HFFc6 (cell line): Measurements from ENCODE around the gene HAUS7. TPM values are rescaled to one million over a fixed set of nuclear protein-coding genes. Genes with fewer than 3 reads are reported as not detected.
A peak's percentile ranks its signal among the peaks of the same experiment; 100 is the strongest.

ENCODE experiments used
- DNase-seq: peaks from one replicate; pipeline ENCODE4 v3.0.0-alpha.2; 2018
- H3K27ac Mint-ChIP-seq: 2 replicates; pipeline ENCODE4 v1.8.0; 2020; ENCODE audit warnings: mild to moderate bottlenecking, mixed read lengths
- H3K27me3 Mint-ChIP-seq: 2 replicates; pipeline ENCODE4 v1.8.0; 2021; ENCODE audit warnings: mild to moderate bottlenecking, moderate library complexity, mixed read lengths; ENCODE audit not compliant: insufficient read depth
- H3K36me3 Mint-ChIP-seq: 2 replicates; pipeline ENCODE4 v1.8.0; 2021; ENCODE audit warnings: low read depth, mixed read lengths
- H3K4me1 Mint-ChIP-seq: 2 replicates; pipeline ENCODE4 v1.8.0; 2020; ENCODE audit warnings: low read depth, mixed read lengths
- H3K4me3 Mint-ChIP-seq: 2 replicates; pipeline ENCODE4 v1.8.0; 2020; ENCODE audit warnings: mild to moderate bottlenecking, moderate library complexity, mixed read lengths
- H3K9me3 Mint-ChIP-seq: 2 replicates; pipeline ENCODE4 v1.8.0; 2020; ENCODE audit warnings: mild to moderate bottlenecking, mixed read lengths
- total RNA-seq, 6 experiments: library from RNA; stranded (reverse); fragmentation: NEBNext Ultra II Directional; extraction: Animal tissue kit (Norgen Biotek cat#: 25700); gene quantifications; 2 replicates in 1 of 6; 3 replicates in 5 of 6; pipeline ENCODE4 v1.2.3, GENCODE V29; 2021
- TF ChIP-seq, protein P1 (sequence below): fragments of 200-600 bp; sonication (generic); IDR thresholded peaks from 2 replicates; pipeline ENCODE4 v1.5.0; 2021; ENCODE audit warnings: antibody characterized with exemption, mild to moderate bottlenecking

Gene HAUS7
- total RNA-seq, 6 experiments from 2014 or later: 20.3 to 32.0 (median 28.2) TPM

DNA sequence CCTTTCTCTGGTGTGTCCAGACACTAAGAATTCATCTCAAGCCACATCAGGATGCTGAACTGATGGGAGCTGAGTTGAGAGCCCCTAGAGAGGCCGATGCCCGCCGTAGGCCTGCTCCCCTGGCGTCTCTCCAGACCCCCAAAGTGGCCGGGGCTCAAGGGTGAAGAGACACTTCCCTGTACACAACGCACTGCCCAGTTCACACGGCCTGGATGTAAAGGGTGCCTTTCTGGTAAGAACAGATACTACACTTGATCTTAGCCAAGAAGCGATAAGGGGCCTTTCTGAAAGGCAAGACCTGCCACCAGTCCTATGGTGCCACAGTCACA, 19.5 kb downstream of the HAUS7 start:
- DNase-seq: no peak

DNA sequence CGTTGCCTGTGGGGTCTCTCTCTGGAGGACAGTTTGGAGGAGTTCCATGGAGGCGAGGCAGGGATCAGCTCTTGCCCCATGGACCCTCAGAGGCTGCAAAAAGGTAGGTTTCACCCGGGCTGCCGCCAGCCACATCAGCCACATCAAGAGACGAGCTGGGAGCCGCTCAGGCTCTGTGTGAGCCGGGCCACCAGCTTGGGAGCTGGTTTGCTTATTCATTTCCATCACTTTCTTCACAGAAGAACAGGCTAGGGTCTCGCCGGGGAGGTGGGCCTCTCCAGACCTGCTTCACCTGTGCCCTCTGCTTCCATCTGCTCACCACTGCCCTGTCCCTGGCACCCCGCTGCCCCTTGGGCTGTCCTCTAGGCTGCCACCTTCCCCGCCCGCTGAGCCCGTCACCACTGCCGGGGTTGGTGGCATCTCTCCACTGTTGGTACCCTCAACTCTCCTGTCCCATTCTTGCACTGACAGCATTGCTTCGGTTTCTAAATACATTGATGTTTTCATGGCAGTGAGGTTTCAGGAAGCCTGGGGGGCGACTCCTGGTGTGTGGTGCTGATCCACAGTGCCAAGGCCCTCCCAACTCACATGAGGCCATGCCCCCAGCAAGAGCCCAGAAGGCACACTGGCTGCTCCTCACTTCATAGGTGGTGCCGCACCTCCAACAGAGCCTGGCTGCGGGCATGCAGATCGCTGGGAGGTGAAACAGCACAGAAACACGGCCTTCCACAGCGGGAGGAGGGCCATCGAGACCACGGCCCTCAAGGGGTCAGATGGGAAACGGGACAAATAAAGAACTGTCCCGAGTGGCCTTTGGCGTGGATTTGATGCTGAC, 20.0 kb downstream of the HAUS7 start:
- H3K27ac Mint-ChIP-seq: peak overlapping the region; percentile 85; the same call in 1 of the 2 replicates
- no peaks in the 10 kb centered on the region for H3K9me3 Mint-ChIP-seq
- no peaks in the 10 kb centered on the region; the same call in 1 of the 2 replicates for H3K27me3 Mint-ChIP-seq
- peaks cover 12% of the 10 kb centered on the region for H3K4me1 Mint-ChIP-seq
- TF ChIP-seq, protein P1, sequence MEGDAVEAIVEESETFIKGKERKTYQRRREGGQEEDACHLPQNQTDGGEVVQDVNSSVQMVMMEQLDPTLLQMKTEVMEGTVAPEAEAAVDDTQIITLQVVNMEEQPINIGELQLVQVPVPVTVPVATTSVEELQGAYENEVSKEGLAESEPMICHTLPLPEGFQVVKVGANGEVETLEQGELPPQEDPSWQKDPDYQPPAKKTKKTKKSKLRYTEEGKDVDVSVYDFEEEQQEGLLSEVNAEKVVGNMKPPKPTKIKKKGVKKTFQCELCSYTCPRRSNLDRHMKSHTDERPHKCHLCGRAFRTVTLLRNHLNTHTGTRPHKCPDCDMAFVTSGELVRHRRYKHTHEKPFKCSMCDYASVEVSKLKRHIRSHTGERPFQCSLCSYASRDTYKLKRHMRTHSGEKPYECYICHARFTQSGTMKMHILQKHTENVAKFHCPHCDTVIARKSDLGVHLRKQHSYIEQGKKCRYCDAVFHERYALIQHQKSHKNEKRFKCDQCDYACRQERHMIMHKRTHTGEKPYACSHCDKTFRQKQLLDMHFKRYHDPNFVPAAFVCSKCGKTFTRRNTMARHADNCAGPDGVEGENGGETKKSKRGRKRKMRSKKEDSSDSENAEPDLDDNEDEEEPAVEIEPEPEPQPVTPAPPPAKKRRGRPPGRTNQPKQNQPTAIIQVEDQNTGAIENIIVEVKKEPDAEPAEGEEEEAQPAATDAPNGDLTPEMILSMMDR: no peak
- no peak for DNase-seq
- H3K36me3 Mint-ChIP-seq: no peaks in the 10 kb centered on the region
- no peak overlapping the region for H3K4me3 Mint-ChIP-seq

More for the DNA sequence above, 19.5 kb downstream of the HAUS7 start:
- Mint-ChIP-seq H3K4me1 (peaks cover 12% of the 10 kb centered on the region), H3K9me3 (no peaks in the 10 kb centered on the region), H3K27me3 (no peaks in the 10 kb centered on the region; the same call in 1 of the 2 replicates), H3K27ac (no peak overlapping the region), H3K36me3 (no peaks in the 10 kb centered on the region), H3K4me3 (no peak overlapping the region)
- TF ChIP-seq, protein P1: no peak

DNA sequence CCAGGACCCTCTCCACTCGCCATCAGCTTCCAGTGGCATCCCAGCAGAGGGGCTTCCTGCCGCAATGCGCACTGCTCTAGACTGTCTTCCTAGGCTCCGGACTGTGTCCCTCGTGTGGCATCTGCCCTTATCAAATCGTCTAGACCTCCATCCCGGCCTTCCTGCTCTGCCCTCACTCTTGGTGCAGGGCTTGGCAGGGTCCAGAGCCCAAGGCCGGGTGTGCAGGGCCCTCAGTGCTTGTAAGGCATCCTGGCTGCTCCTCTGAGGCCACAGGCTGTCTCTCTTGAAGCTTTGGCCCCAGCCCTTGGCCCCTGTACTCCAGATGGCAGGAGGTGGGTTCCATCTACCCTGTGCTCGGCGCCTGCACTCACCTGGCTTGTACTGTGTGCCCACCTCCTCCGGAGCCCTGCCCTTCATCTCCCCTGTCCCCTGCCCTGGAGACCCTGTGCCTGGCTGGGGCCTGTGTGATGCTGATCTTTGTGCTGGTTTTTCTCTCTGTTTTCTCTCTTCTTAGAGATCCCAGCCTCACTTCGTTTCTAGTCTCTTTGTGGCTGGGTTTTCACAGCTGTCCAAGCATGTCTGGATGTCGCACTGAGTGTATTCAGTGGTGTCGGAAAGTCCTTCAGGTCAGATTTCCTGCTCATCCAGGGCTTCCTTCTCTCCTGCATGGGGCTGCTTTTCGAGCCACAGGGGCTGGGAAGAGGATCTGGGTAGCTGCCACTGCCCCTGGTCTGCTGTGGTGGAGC, 20.8 kb downstream of the HAUS7 start:
- no peaks in the 10 kb centered on the region for H3K36me3 Mint-ChIP-seq
- H3K27ac Mint-ChIP-seq: peak overlapping the region; percentile 85
- H3K4me1 Mint-ChIP-seq: peaks cover 12% of the 10 kb centered on the region
- H3K4me3 Mint-ChIP-seq: no peak overlapping the region; the same call in 1 of the 2 replicates
- no peaks in the 10 kb centered on the region for H3K9me3 Mint-ChIP-seq
- no peak for DNase-seq
- H3K27me3 Mint-ChIP-seq: no peaks in the 10 kb centered on the region; the same call in 1 of the 2 replicates
- TF ChIP-seq, protein P1: no peak

DNA sequence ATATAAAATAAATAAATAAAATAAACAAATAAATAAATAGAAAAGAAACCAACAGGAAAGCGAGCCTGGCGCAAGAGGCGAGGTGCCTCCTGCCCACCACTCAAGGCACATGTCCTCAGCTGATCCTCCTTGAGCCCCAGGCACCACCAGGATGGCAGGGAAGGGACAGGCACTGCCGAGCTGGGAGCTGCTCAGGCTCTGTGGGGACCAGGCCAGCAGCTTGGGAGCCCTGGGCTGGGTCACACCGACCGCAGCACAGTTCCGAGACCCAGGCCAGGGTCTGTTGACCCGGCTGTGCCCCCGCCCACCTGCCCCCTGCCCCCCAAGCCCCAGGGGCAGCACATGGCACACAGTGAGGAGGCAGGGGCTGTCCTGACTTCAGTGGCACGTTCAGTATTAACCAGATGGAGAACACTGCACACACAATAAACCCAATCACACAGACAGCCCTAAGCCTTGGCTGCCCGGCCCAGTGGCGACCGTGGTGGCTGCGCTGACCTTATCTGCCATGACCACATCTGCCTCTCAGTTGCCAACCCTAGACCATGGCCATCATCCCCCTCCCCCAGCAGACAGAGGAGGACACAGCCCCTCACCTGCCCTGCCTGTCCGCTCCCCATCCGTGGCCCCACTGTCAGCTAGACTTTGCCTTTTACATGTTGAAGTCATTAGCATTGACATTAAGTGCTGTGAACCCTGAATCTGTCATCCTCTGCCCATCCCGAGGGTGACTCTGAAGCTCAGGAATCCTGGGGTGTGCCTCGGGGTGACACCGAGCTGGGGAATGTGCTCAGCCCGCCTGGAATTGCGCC, 21.6 kb downstream of the HAUS7 start:
- H3K27me3 Mint-ChIP-seq: no peaks in the 10 kb centered on the region; the same call in 1 of the 2 replicates
- DNase-seq: peak; percentile 14

DNA sequence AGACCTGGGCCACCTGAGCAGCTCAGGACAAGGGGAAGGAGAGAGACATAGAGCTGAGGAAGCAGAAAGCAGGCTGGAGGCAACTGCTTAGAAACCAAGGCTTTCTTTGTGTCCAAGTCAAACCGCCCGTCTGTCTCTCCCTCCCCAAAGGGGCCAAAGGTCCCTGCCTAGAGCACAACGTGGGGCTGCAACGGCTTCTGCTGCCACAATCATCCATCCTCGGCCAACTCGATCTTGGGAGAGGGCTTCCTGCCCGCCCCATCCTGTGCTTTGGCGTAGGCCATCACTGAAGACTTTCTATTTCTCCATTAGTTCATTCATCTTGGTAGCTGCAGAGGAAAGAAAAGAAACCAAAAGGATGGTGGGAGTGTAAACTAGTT, 22.8 kb downstream of the HAUS7 start:
- Mint-ChIP-seq H3K4me3 (no peak overlapping the region), H3K36me3 (no peaks in the 10 kb centered on the region), H3K9me3 (no peaks in the 10 kb centered on the region), H3K4me1 (peaks cover 12% of the 10 kb centered on the region), H3K27me3 (no peaks in the 10 kb centered on the region; the same call in 1 of the 2 replicates), H3K27ac (no peak overlapping the region)
- no peak for DNase-seq
- TF ChIP-seq, protein P1: no peak

More for the DNA sequence above, 21.6 kb downstream of the HAUS7 start:
- Mint-ChIP-seq H3K9me3 (no peaks in the 10 kb centered on the region), H3K4me3 (peak overlapping the region; percentile 49; the same call in 1 of the 2 replicates), H3K4me1 (peaks cover 12% of the 10 kb centered on the region), H3K27ac (peak overlapping the region; percentile 85), H3K36me3 (no peaks in the 10 kb centered on the region)
- TF ChIP-seq, protein P1: no peak
